Cardiac fibroblast (primary cell): ENCODE measurements around the gene SLC12A4.
A peak's percentile ranks its signal among the peaks of the same experiment; 100 is the strongest.

Experiments
- DNase-seq, 2 donors: peaks; one replicate each; pipeline versions ENCODE4 v3.0.0 to v3.0.0-alpha.2; 2010; ENCODE audit warnings: low read depth in 2 of 2
- H3K4me3 ChIP-seq, 2 donors: replicated peaks in 1 of 2; 1 replicate in 1 of 2; 2 replicates in 1 of 2; pipeline ENCODE4 v1.5.1; 2011; ENCODE audit warnings: low read depth in 2 of 2, low read length in 2 of 2, mild to moderate bottlenecking in 2 of 2, moderate library complexity in 1 of 2
- TF ChIP-seq, protein P1 (sequence below): IDR thresholded peaks from one replicate; pipeline ENCODE4 v1.5.1; 2011; ENCODE audit warnings: low read depth, mild to moderate bottlenecking, low read length, inconsistent platforms

The SLC12A4 gene

GRCh38 chr16:67902831-67903230 lies 65.6 kb downstream of the SLC12A4 start:
- no peak overlapping the region for H3K4me3 ChIP-seq
- no peak for DNase-seq
- TF ChIP-seq, protein P1, sequence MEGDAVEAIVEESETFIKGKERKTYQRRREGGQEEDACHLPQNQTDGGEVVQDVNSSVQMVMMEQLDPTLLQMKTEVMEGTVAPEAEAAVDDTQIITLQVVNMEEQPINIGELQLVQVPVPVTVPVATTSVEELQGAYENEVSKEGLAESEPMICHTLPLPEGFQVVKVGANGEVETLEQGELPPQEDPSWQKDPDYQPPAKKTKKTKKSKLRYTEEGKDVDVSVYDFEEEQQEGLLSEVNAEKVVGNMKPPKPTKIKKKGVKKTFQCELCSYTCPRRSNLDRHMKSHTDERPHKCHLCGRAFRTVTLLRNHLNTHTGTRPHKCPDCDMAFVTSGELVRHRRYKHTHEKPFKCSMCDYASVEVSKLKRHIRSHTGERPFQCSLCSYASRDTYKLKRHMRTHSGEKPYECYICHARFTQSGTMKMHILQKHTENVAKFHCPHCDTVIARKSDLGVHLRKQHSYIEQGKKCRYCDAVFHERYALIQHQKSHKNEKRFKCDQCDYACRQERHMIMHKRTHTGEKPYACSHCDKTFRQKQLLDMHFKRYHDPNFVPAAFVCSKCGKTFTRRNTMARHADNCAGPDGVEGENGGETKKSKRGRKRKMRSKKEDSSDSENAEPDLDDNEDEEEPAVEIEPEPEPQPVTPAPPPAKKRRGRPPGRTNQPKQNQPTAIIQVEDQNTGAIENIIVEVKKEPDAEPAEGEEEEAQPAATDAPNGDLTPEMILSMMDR: no peak

GRCh38 chr16:67901734-67902133 lies 66.7 kb downstream of the SLC12A4 start:
- no peak overlapping the region for H3K4me3 ChIP-seq
- TF ChIP-seq, protein P1: no peak
- no peak for DNase-seq

DNA sequence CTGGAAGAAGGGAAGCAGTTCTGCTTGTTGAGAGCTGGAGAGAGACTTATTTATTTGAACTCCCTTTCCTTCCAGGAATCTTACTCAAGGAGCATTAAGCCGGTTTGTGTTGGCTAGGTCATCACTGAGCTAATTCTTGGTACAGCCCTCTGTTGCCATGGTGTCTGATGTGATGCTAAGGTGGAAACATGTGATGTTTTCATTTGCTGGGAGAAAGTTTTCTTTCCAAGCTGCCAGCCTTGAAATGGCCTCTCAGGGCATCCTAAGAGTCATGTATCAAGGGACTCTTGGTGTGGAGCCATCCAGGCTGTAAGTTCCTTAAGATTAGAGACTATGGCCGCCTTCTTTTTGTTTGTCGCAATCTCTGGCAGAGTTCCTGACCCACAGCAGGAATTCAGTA lies 71.2 kb downstream of the SLC12A4 start:
- TF ChIP-seq, protein P1: no peak
- peak; percentile 48 to 82 for DNase-seq
- H3K4me3 ChIP-seq: no peak overlapping the region

DNA sequence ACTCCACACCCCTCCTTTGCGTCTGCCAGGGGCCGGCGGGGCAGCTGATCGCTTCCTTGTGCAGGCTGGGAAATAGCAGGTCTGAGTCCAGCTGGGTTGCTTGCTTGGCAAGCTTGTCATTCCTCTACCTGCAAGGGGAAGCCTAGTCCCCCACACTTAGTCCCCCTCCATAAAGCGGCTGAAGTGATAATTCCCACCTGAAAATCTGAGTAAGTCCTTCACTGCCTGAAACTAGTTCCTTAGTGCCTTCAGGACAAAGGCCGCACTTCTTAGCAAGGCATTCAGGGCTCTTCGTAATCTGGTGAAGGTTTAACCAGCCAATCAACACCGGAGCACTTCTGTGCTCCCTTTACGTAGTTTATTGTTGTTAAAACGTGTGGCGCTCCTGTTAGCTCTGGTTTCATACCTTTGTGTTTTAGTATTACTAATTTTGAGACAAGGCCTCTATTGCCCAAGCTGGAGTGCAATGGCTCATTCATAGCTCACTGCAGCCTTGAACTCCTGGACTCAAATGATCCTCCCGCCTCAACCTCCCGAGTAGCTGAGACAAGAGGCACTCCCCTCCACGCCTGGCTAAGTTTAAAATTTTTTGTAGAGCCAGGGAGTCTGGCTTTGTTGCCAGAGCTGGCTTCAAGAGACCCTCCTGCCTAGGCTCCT lies 74.6 kb downstream of the SLC12A4 start:
- DNase-seq: peak; percentile 15 to 25
- TF ChIP-seq, protein P1: no peak
- peak overlapping the region; percentile 88 to 90 for H3K4me3 ChIP-seq
